ENCODE measurements around the gene UBFD1. TPM values are rescaled to one million over a fixed set of nuclear protein-coding genes. Genes with fewer than 3 reads are reported as not detected.
A peak's percentile ranks its signal among the peaks of the same experiment; 100 is the strongest.

UBFD1 gene
- total and polyA plus RNA-seq, 2 experiments from 2014 or later: 48.6 to 107 TPM

DNA sequence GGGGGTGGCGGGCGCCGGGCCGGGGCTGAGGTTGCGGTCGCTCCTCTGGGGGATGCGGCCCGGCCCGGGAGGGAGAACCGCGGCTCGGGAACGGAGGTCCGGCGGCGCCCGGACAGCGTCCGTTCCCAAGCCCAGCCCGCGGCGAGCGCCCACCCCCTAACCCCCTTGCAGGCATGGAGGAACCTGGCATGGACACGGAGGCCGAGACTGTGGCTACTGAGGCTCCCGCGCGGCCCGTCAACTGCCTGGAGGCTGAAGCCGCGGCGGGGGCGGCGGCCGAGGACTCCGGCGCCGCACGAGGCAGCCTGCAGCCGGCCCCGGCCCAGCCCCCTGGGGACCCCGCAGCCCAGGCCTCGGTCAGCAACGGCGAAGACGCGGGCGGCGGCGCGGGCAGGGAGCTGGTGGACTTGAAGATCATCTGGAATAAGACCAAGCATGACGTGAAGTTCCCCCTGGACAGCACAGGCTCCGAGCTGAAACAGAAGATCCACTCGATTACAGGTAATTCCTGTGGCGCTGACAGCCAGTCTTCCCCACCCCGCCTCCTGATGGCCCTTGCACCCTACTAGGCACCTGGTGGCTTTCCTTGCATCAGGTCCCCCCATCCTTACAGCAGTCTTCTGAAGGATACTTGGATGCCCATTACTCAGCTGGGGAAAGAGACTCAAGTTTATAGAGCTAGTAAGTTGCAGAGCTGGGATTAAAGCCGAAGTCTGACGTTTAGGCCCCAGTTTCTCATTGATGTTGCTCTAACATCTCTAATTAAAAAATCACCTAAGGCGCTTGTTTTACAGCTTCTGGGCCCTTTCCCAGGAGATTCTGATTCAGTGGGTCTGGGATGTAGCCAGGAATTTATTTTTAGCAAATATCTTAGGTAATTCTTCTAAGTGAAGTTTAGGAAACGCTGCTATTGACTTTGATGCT is 514 bp downstream of the UBFD1 start:
- H3K4me3 ChIP-seq: peak overlapping the region; percentile 59
- H3K36me3 ChIP-seq (replicated peaks; ENCODE audit: insufficient read depth, low read depth): no peaks in the 10 kb centered on the region
- H3K4me2 ChIP-seq: peak overlapping the region; percentile 97
- 7% methylated on average over 25 of the region's 60 CpGs for WGBS (ENCODE audit: low lambda C conversion rate, missing lambda C conversion rate)
- H4K20me1 ChIP-seq (ENCODE audit: insufficient read depth, poor library complexity, severe bottlenecking): peaks cover 4% of the 10 kb centered on the region
- no peak for TF ChIP-seq EZH2 (IDR thresholded peaks at IDR 0.05; ENCODE audit: borderline replicate concordance)
- TF ChIP-seq EZH2phosphoT487 (IDR thresholded peaks at IDR 0.05; ENCODE audit: low read depth, severe bottlenecking, unreplicated experiment): no peak
- TF ChIP-seq, protein P1, sequence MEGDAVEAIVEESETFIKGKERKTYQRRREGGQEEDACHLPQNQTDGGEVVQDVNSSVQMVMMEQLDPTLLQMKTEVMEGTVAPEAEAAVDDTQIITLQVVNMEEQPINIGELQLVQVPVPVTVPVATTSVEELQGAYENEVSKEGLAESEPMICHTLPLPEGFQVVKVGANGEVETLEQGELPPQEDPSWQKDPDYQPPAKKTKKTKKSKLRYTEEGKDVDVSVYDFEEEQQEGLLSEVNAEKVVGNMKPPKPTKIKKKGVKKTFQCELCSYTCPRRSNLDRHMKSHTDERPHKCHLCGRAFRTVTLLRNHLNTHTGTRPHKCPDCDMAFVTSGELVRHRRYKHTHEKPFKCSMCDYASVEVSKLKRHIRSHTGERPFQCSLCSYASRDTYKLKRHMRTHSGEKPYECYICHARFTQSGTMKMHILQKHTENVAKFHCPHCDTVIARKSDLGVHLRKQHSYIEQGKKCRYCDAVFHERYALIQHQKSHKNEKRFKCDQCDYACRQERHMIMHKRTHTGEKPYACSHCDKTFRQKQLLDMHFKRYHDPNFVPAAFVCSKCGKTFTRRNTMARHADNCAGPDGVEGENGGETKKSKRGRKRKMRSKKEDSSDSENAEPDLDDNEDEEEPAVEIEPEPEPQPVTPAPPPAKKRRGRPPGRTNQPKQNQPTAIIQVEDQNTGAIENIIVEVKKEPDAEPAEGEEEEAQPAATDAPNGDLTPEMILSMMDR (IDR thresholded peaks at IDR 0.05; ENCODE audit: poor library complexity): no peak
- peak overlapping the region; percentile 83 for H3K27ac ChIP-seq
- H2AFZ ChIP-seq: peak overlapping the region; percentile 62
- H3K79me2 ChIP-seq: peaks cover 49% of the 10 kb centered on the region
- DNase-seq (ENCODE audit: low spot score): peak; percentile 59
- H3K27me3 ChIP-seq: no peaks in the 10 kb centered on the region
- peaks cover 20% of the 10 kb centered on the region for H3K4me1 ChIP-seq (ENCODE audit: insufficient read depth)
- H3K9me3 ChIP-seq (ENCODE audit: low read depth): no peaks in the 10 kb centered on the region
- no peaks in the 10 kb centered on the region for H3K9me2 ChIP-seq (replicated peaks; ENCODE audit: insufficient read depth)

DNA sequence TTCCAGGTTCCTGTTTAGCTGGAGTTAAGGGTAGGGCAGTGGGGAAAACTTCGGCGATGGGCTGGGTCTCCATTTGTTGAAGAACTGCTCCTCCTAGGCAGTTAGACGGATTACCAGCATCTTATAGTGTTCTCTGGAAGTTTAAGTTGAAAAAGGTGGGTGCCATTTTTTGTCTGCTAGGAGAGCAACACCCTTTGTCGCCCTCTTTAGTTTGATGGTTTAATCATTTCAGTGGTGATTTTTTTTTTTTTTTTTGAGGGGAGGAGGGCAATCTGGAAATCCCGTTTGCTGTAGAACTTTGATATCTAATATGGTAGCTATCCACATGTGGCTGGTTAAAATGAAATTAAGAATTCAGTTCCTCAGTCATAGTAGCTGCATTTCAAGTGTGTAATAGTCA is 4.1 kb downstream of the UBFD1 start:
- H3K9me3 ChIP-seq (ENCODE audit: low read depth): no peaks in the 10 kb centered on the region
- no peak overlapping the region for H3K27ac ChIP-seq
- H3K9me2 ChIP-seq (replicated peaks; ENCODE audit: insufficient read depth): no peaks in the 10 kb centered on the region
- no peak overlapping the region for H2AFZ ChIP-seq
- 86% methylated on average over 5 of the region's 5 CpGs for WGBS (ENCODE audit: low lambda C conversion rate, missing lambda C conversion rate)
- H4K20me1 ChIP-seq (ENCODE audit: insufficient read depth, poor library complexity, severe bottlenecking): peaks cover 4% of the 10 kb centered on the region
- peaks cover 14% of the 10 kb centered on the region for H3K4me1 ChIP-seq (ENCODE audit: insufficient read depth)
- H3K4me2 ChIP-seq: no peak overlapping the region
- TF ChIP-seq, protein P1 (IDR thresholded peaks at IDR 0.05; ENCODE audit: poor library complexity): no peak
- TF ChIP-seq EZH2phosphoT487 (IDR thresholded peaks at IDR 0.05; ENCODE audit: low read depth, severe bottlenecking, unreplicated experiment) (no peak), EZH2 (IDR thresholded peaks at IDR 0.05; ENCODE audit: borderline replicate concordance) (no peak)
- peaks cover 41% of the 10 kb centered on the region for H3K79me2 ChIP-seq
- no peak overlapping the region for H3K4me3 ChIP-seq
- H3K27me3 ChIP-seq: no peaks in the 10 kb centered on the region
- H3K36me3 ChIP-seq (replicated peaks; ENCODE audit: insufficient read depth, low read depth): no peaks in the 10 kb centered on the region
- DNase-seq (ENCODE audit: low spot score): no peak

DNA sequence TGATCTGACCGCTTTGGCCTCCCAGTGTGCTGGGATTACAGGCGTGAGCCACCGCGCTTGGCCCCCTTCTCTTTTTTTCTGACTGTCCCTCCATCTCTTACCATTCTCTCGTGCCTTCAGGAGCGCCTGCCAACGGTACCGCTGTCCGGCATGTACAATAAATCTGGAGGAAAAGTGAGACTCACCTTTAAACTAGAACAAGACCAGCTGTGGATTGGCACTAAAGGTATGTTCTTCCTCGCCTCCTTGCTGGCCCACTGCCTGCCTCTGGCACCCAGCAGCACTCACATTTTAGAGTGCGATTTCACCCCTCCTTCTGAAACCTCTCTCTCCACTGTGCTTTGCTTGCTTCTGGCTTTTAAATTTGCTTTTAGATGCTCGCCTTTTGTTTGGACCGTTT is 5.0 kb downstream of the UBFD1 start:
- Histone ChIP-seq H3K36me3 (replicated peaks; ENCODE audit: insufficient read depth, low read depth) (no peaks in the 10 kb centered on the region), H4K20me1 (ENCODE audit: insufficient read depth, poor library complexity, severe bottlenecking) (peaks cover 4% of the 10 kb centered on the region), H2AFZ (no peak overlapping the region), H3K4me3 (no peak overlapping the region), H3K79me2 (peaks cover 39% of the 10 kb centered on the region), H3K27me3 (no peaks in the 10 kb centered on the region), H3K4me2 (no peak overlapping the region), H3K9me3 (ENCODE audit: low read depth) (no peaks in the 10 kb centered on the region), H3K9me2 (replicated peaks; ENCODE audit: insufficient read depth) (no peaks in the 10 kb centered on the region), H3K27ac (no peak overlapping the region), H3K4me1 (ENCODE audit: insufficient read depth) (peaks cover 12% of the 10 kb centered on the region)
- no peak for DNase-seq (ENCODE audit: low spot score)
- 95% methylated on average over 13 of the region's 13 CpGs for WGBS (ENCODE audit: low lambda C conversion rate, missing lambda C conversion rate)
- TF ChIP-seq, protein P1 (IDR thresholded peaks at IDR 0.05; ENCODE audit: poor library complexity): no peak
- no peak for TF ChIP-seq EZH2phosphoT487 (IDR thresholded peaks at IDR 0.05; ENCODE audit: low read depth, severe bottlenecking, unreplicated experiment)
- no peak for TF ChIP-seq EZH2 (IDR thresholded peaks at IDR 0.05; ENCODE audit: borderline replicate concordance)

Measured in hepatocyte (in vitro differentiated cells).